PC-9 (cell line): ENCODE measurements around the gene SPIRE2.

Source experiments
- EZH2 ChIP-seq: fragments of 200-600 bp; sonication (generic); IDR thresholded peaks from 2 replicates; pipeline ENCODE4 v1.8.0; 2017; ENCODE audit warnings: antibody characterized with exemption, low read depth
- TF ChIP-seq, protein P1 (sequence below): fragments of 200-600 bp; sonication (generic); conservative IDR thresholded peaks from 2 replicates; pipeline ENCODE4 v1.6.1; 2017; ENCODE audit warnings: mixed run types, antibody characterized with exemption, mild to moderate bottlenecking, moderate library complexity

DNA sequence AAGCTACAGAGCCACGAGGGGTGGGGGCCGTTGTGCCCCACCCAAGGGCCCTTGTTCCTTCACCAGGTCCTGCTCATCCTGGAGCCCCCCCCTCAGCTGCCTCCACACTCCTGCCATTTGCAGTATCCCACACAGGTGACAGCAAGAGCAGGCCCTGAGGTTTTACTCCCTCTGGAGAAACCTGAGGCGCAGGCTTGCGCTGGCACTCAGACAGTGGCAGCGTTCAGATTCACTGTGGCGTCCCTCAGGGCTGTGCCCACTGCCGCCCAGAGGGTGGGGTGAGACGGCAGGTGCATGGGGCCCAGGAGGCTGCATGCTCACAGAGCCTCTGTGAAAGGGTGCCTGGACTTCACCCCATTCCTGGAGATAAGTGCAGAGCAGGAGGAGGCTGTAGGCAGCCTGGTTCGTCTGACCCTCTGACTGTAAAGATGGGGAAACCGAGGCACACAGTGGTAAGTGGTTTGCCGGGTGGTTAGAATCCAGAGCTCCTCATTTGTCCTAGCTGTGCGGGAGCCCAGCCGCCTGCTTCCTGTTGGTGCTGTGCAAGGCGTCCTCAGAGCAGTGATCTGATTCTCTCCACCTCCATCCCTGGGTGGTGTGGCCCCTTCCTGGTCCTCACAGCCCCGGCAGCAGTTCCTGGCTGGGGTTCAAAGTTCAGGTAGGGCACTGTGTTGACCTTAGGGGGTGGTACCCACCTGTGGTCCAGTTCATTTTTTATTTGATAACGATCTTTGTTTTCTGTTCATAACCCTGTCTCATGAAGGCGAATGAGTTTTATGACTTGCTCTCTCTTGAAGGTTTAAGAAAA is 1.6 kb downstream of the SPIRE2 start:
- no peak for TF ChIP-seq EZH2
- TF ChIP-seq, protein P1, sequence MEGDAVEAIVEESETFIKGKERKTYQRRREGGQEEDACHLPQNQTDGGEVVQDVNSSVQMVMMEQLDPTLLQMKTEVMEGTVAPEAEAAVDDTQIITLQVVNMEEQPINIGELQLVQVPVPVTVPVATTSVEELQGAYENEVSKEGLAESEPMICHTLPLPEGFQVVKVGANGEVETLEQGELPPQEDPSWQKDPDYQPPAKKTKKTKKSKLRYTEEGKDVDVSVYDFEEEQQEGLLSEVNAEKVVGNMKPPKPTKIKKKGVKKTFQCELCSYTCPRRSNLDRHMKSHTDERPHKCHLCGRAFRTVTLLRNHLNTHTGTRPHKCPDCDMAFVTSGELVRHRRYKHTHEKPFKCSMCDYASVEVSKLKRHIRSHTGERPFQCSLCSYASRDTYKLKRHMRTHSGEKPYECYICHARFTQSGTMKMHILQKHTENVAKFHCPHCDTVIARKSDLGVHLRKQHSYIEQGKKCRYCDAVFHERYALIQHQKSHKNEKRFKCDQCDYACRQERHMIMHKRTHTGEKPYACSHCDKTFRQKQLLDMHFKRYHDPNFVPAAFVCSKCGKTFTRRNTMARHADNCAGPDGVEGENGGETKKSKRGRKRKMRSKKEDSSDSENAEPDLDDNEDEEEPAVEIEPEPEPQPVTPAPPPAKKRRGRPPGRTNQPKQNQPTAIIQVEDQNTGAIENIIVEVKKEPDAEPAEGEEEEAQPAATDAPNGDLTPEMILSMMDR, result no peak
